Epithelial cell of esophagus (primary cell): Measurements from ENCODE around the gene TMEM138.

Experiments
- DNase-seq: peaks from one replicate; pipeline ENCODE4 v3.0.0; 2010; ENCODE audit warnings: low read depth
- H3K4me3 ChIP-seq: 2 replicates; pipeline ENCODE4 v1.5.1; 2011; ENCODE audit warnings: mild to moderate bottlenecking, low read length, control low read depth
- TF ChIP-seq, protein P1 (sequence below): IDR thresholded peaks from 2 replicates; pipeline ENCODE4 v1.5.1; 2011; ENCODE audit warnings: low read depth, mild to moderate bottlenecking, low read length, control low read depth, inconsistent platforms; ENCODE audit not compliant: insufficient read depth; ENCODE audit errors: missing control alignments

The TMEM138 gene

GRCh38 chr11:61336171-61336935 lies 25.8 kb upstream of the TMEM138 start:
- H3K4me3 ChIP-seq, result no peak overlapping the region
- DNase-seq, result peak; percentile 84
- TF ChIP-seq, protein P1, sequence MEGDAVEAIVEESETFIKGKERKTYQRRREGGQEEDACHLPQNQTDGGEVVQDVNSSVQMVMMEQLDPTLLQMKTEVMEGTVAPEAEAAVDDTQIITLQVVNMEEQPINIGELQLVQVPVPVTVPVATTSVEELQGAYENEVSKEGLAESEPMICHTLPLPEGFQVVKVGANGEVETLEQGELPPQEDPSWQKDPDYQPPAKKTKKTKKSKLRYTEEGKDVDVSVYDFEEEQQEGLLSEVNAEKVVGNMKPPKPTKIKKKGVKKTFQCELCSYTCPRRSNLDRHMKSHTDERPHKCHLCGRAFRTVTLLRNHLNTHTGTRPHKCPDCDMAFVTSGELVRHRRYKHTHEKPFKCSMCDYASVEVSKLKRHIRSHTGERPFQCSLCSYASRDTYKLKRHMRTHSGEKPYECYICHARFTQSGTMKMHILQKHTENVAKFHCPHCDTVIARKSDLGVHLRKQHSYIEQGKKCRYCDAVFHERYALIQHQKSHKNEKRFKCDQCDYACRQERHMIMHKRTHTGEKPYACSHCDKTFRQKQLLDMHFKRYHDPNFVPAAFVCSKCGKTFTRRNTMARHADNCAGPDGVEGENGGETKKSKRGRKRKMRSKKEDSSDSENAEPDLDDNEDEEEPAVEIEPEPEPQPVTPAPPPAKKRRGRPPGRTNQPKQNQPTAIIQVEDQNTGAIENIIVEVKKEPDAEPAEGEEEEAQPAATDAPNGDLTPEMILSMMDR, result peak; percentile 99

- no peak for DNase-seq
- TF ChIP-seq, protein P1, result no peak
- no peak overlapping the region for H3K4me3 ChIP-seq
These were observed 24.3 kb upstream of the TMEM138 start for GRCh38 chr11:61337706-61338470.

DNA sequence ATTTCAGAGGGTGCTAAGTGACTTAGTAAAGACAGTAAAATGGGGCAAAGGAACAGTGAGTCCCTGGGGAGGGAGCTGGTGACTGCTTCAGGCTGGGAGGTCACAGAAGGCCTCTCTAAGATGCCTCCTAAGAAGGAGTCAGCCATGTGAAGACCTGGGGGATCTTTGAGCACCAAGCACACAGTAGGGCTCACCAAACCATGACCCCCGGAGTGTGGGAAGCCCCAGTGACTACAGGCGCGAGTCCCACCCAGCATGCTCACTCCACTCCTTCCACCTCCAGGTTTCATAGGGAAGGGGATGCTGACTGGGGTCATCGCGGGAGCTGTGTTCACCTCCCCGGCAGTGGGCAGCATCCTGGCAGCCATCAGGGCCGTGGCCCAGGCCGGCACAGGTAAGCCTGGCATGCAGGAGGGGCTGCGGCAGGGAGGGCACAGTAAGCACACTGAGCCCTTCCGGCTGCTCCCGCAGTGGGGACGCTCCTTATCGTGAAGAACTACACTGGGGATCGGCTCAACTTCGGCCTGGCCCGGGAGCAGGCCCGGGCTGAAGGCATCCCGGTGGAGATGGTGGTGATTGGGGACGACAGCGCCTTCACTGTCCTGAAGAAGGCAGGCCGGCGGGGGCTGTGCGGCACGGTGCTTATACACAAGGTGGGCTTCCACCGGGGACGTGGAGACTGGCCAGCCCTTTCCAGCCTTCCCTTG lies 23.2 kb upstream of the TMEM138 start:
- no peak overlapping the region for H3K4me3 ChIP-seq
- DNase-seq, result no peak
- TF ChIP-seq, protein P1, result no peak

DNA sequence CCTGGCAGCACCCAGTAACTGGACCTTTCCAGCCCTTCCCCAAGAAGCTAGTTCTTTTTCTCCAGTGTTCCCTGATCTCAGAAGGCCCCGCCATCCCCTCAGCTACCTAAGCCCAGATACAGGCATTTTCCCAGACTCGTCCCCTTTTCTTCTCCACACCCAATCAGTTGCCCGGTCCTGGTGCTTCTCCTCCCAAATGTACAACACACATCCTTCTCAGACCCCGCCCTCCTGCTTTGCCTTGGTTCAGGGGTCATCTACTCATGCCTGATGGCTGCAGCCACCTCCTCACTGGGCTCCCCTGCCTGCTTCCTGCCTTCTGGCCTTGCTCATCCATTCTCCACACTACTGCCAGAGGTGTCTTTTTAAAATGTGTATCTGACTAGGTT lies 22.7 kb upstream of the TMEM138 start:
- DNase-seq, result no peak
- H3K4me3 ChIP-seq, result no peak overlapping the region
- TF ChIP-seq, protein P1, result no peak

DNA sequence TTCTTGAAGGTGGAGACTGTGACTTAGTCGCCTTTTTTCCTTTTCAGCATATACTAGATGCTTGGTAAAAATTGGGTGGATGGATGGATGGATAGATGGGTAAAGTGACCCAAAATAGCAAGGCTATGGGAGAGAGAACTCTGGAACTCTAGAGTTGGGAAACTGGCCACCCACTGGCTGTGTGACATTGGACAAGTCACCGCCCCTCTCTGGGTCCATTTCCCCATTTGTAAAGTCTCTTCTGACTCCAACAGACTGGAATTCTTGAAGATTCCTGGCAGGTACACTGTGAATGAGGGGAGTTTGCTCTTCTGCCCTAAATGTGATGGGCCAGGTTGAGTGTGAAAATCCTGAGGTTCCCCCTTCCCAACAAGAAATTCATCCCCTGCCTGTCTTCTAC lies 21.2 kb upstream of the TMEM138 start:
- TF ChIP-seq, protein P1, result no peak
- no peak overlapping the region for H3K4me3 ChIP-seq
- DNase-seq, result no peak

DNA sequence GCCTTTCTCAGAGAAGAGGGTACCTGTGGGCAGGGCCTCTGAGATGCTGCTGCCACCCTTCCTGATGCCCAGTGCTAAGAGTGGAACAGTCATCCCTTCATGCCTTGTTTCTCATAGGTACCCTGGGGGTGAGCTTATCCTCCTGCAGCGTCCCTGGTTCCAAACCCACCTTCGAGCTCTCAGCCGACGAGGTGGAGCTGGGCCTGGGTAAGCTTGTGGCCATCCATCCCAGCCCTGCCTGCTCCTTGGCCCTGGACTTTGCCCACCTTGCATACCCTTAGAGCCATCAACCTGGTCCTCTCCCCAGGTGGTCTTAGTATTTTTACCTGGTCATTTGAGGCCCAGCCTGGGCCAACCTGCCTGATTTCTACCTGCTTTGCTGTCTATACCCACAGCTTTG lies 20.5 kb upstream of the TMEM138 start:
- TF ChIP-seq, protein P1, result no peak
- no peak overlapping the region for H3K4me3 ChIP-seq
- no peak for DNase-seq
